HL-60 (cell line): ENCODE measurements around the gene MAP4K4.

Experiments used
- GABPA ChIP-seq: IDR thresholded peaks from 2 replicates; pipeline ENCODE4 v1.6.1; 2012; ENCODE audit warnings: low read depth
- POLR2AphosphoS5 ChIP-seq: IDR thresholded peaks from 2 replicates; pipeline ENCODE4 v1.6.1; 2012; ENCODE audit warnings: low read depth
- SPI1 ChIP-seq: IDR thresholded peaks from 2 replicates; pipeline ENCODE4 v1.6.1; 2012; ENCODE audit warnings: low read depth, mild to moderate bottlenecking, borderline replicate concordance
- TF ChIP-seq, protein P1 (sequence below): IDR thresholded peaks from one replicate; pipeline ENCODE4 v1.5.1; 2011; ENCODE audit warnings: low read length, control low read depth, inconsistent platforms; ENCODE audit not compliant: insufficient read depth
- TF ChIP-seq, protein P2 (sequence below): IDR thresholded peaks from 2 replicates; pipeline ENCODE4 v1.6.1; 2012; ENCODE audit warnings: low read depth; ENCODE audit not compliant: insufficient replicate concordance

DNA sequence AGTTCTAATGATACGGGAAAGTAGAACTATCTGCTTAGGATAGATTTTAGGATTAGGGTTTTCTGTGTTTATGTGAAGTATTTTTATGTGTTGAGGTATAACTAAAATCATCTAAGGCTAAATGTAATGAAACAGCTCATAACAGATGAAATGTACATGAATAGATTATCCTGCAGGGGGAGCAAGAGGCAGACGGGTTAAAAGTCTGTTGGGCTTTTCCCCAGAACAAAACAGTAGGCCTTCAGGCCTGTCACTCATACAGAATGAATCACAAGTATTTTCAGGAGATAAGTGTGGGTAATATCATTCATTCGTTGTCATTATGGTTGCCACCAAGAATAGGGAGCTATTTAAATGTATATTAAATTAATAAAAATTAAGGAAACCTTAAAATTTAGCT, 186.4 kb downstream of the MAP4K4 start:
- TF ChIP-seq, protein P1, sequence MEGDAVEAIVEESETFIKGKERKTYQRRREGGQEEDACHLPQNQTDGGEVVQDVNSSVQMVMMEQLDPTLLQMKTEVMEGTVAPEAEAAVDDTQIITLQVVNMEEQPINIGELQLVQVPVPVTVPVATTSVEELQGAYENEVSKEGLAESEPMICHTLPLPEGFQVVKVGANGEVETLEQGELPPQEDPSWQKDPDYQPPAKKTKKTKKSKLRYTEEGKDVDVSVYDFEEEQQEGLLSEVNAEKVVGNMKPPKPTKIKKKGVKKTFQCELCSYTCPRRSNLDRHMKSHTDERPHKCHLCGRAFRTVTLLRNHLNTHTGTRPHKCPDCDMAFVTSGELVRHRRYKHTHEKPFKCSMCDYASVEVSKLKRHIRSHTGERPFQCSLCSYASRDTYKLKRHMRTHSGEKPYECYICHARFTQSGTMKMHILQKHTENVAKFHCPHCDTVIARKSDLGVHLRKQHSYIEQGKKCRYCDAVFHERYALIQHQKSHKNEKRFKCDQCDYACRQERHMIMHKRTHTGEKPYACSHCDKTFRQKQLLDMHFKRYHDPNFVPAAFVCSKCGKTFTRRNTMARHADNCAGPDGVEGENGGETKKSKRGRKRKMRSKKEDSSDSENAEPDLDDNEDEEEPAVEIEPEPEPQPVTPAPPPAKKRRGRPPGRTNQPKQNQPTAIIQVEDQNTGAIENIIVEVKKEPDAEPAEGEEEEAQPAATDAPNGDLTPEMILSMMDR, result peak; percentile 19
- no peak for TF ChIP-seq POLR2AphosphoS5
- no peak for TF ChIP-seq GABPA
- TF ChIP-seq, protein P2, sequence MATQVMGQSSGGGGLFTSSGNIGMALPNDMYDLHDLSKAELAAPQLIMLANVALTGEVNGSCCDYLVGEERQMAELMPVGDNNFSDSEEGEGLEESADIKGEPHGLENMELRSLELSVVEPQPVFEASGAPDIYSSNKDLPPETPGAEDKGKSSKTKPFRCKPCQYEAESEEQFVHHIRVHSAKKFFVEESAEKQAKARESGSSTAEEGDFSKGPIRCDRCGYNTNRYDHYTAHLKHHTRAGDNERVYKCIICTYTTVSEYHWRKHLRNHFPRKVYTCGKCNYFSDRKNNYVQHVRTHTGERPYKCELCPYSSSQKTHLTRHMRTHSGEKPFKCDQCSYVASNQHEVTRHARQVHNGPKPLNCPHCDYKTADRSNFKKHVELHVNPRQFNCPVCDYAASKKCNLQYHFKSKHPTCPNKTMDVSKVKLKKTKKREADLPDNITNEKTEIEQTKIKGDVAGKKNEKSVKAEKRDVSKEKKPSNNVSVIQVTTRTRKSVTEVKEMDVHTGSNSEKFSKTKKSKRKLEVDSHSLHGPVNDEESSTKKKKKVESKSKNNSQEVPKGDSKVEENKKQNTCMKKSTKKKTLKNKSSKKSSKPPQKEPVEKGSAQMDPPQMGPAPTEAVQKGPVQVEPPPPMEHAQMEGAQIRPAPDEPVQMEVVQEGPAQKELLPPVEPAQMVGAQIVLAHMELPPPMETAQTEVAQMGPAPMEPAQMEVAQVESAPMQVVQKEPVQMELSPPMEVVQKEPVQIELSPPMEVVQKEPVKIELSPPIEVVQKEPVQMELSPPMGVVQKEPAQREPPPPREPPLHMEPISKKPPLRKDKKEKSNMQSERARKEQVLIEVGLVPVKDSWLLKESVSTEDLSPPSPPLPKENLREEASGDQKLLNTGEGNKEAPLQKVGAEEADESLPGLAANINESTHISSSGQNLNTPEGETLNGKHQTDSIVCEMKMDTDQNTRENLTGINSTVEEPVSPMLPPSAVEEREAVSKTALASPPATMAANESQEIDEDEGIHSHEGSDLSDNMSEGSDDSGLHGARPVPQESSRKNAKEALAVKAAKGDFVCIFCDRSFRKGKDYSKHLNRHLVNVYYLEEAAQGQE, result no peak
- TF ChIP-seq SPI1, result no peak
